ENCODE measurements around the gene BAZ1B.
"Not testable (repeated sequence)": the region's sequence is repeated elsewhere in the genome, so short reads cannot be mapped to it uniquely, and the experiment has no call there.

Gene BAZ1B, protein sequence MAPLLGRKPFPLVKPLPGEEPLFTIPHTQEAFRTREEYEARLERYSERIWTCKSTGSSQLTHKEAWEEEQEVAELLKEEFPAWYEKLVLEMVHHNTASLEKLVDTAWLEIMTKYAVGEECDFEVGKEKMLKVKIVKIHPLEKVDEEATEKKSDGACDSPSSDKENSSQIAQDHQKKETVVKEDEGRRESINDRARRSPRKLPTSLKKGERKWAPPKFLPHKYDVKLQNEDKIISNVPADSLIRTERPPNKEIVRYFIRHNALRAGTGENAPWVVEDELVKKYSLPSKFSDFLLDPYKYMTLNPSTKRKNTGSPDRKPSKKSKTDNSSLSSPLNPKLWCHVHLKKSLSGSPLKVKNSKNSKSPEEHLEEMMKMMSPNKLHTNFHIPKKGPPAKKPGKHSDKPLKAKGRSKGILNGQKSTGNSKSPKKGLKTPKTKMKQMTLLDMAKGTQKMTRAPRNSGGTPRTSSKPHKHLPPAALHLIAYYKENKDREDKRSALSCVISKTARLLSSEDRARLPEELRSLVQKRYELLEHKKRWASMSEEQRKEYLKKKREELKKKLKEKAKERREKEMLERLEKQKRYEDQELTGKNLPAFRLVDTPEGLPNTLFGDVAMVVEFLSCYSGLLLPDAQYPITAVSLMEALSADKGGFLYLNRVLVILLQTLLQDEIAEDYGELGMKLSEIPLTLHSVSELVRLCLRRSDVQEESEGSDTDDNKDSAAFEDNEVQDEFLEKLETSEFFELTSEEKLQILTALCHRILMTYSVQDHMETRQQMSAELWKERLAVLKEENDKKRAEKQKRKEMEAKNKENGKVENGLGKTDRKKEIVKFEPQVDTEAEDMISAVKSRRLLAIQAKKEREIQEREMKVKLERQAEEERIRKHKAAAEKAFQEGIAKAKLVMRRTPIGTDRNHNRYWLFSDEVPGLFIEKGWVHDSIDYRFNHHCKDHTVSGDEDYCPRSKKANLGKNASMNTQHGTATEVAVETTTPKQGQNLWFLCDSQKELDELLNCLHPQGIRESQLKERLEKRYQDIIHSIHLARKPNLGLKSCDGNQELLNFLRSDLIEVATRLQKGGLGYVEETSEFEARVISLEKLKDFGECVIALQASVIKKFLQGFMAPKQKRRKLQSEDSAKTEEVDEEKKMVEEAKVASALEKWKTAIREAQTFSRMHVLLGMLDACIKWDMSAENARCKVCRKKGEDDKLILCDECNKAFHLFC (N-terminal part only)

DNA sequence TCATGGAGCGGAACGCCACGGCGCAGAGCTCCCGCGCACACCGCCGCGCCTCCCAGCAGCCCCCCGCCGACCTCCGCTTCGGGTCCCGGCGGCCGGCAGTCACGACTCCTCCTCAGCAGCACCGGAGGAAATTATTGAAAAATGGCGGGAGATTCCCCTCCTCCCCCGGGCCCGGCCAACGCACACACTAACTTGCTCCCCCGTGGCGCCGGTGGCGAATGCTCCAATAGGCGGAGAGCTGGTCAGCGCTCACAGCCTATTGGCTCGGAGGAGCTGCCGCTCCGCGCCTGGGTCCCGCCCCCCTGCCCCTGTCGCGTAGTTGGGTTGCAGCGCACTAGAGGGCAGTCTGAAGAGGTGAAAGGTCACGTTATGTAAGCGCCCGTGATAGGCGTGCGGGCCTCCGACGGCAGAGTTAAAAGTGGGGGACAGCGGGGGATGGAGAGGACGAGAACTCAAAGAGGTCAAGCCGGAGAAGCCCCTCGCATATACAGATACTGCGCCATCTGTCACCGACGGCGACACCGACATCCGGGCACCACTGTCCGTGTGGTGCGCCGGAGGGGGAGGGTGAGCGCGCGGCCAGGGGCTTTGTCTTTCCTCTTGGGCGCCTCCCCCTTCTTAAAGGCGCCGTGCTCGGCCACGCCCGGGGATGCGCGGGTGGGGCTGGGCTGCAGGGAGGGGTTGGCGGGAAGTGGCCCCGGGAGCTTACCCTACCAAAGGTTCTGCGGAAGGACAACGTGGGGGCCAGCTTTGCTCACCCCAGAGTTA lies at the start of gene BAZ1B:
Gene BAZ1B (minus strand): TSS at position 189 of the 768 bp plus-strand sequence. CDS start 360 bp downstream, outside the sequence.
- DNase-seq (ENCODE audit: low read depth in 2 of 3, low spot score in 2 of 3): peak; percentile 77 to 95 (median 89)

DNA sequence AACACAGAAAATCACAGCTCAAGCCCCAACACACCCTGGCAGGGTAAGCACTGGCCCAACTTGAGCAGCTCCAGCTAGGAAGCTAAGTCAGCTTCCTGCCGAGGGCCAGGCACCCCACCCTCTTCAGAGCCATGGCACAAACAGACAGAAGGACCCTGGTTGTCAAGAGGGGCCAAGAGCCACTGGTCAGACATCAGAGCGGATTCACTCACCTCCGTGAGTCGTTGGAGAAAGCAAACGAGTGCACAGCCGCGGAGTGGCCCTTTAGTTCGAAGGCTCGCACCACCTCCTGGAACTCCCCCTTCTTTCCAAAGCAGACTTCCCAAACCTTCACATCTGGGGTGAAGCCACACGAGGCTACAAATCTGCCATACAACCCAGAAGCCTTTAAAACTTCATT lies 48.9 kb upstream of the BAZ1B start:
- no peak for DNase-seq (ENCODE audit: low read depth in 2 of 3, low spot score in 2 of 3)

DNA sequence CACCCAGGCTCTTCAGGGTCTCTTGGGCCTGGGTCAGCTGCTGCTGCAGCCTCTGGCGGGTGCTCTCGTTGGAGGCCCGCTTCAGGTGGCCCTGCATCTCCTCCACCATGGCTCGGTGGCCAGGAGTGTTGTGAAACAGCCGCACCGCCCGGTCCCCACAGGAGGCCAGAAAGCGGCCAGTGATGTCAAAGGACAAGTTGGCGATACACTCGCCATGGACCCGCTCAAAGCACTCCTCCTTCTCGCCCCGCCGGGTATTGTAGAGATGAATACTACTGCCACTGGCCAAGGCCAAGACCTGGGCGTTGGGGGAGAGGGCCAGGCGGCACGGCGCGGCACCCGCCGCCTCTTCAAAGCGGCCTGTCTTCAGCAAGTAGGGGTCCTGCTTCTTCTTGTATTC lies 48.4 kb upstream of the BAZ1B start:
- DNase-seq (ENCODE audit: low read depth in 2 of 3, low spot score in 2 of 3): no peak

DNA sequence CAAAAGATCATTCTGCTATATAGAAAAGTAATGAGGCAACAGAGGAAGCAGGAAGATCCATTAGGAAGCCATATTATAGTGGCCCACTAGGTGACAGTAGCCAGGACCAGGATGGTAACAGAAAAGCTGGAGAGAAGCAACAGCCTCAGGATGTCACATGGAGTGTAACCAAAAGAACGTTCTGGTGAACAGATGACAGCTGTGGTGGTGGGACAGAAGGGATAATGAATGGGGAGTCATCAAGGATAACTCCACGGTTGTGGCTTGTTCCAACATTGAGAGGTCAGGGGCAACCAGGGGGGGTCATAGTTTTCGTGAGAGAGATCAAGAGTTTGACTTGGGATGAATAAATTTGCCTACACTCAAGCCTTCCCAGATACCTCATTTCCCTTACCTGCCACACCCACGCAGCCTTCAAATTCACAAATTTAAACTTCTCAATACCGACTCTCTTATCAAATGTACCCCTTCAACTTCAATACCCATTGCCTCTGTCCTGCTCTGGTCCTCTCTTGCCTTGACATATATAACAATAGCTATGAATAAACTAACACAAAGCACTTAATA lies 47.0 kb upstream of the BAZ1B start:
- DNase-seq (ENCODE audit: low read depth in 2 of 3, low spot score in 2 of 3): no peak

DNA sequence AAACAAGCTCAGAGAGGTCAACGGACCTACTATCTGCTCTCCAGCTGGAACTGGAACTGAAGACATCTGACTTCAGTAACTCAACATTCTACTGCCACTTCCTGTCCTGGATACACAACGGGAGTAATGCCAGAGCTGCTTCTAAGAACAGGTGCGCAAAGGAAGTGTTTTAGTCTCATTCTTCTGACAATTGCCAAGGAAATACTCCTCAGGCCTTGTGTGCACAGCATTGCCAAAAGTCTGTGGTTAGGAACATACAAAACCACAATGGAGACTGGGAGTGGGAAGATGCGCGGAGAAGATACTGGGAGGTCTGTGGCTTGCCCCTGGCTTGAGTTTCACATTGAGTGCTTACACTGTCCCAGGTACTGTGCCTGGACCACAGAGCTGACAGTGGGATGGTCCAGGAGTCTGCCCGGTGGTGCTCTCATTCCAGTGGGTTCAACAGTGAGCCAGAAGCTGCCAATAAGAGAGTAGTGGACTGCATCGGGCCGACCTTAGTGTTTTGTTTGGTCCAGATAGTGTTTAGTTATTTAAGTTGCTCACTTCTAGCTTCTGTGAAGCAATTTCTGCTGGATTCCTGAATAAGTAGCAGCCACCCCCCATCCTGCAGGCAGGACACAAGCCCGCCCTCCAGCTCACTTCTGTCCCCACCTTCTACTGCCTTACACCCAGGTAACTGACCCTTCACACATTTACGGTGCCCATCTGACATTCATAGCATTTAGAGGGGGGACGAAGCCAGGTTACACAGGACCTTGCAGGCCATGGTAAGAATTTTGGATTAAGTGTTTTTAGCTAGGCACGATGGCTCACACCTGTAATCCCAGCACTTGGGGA lies 46.0 kb upstream of the BAZ1B start:
- DNase-seq (ENCODE audit: low read depth in 2 of 3, low spot score in 2 of 3): no peak

DNA sequence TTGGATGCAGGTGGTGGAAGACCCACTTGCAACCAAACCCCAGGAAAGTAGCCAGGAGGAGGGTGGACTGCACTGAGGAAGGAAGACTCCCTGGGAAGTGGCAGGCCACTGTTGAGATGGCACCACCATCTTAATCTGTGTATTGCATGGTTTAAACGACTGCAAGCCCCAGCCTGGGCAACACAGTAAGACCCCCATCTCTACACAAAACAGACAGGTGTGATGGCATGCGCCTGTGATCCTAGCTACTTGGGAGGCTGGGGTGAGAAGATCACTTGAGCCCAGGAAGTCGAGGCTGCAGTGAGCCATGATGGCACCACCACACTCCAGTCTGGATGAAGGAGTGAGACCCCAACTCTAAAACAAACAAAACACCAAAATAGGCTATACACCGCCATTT lies 45.0 kb upstream of the BAZ1B start:
- DNase-seq (ENCODE audit: low read depth in 2 of 3, low spot score in 2 of 3): no peak

DNA sequence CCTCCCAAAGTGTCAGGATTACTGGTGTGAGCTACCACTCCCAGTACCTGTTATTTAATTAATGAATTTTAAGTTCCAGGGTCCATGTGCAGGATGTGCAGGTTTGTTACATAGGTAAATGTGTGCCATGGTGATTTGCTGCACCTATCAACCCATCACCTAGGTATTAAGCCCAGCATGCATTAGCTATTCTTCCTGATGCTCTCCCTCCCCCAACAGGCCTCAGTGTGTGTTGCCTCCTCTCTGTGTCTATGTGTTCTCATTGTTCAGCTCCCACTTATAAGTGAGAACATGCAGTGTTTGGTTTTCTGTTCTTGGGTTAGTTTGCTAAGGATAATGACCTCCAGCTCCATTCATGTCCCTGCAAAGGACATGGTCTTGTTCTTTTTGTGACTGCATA lies 44.3 kb upstream of the BAZ1B start:
- not testable (repeated sequence) for DNase-seq (ENCODE audit: low read depth in 2 of 3, low spot score in 2 of 3)

DNA sequence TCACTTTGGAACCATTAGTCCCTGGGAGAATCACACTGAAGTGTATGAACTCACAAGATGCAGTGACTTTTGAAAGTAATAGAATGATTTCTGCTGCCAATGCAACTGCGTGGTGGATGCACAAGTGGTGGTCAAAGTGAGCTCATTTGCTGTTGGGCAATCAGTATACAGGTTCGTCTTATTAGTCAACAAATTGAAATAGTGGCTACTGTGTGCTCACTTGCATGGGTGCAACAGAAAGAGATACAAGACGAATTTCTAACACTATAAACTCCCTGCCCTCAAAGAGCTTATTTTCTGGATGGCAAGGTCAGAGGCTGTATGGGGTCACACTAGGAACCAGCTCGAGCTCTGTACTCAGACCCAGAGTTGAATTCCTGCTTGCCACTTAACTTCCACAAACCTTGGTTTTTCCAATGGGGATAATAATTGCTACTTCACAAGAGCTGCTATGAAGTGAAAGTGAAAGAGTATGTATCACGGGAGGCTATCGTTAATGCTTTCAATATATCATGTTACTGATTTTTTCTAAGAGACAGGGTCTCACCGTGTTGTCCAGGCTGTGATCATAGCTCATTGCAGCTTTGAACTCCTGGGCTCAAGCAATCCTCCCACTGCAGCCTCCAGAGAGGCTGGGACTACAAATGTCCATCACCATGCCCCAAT lies 43.7 kb upstream of the BAZ1B start:
- DNase-seq (ENCODE audit: low read depth in 2 of 3, low spot score in 2 of 3): no peak

DNA sequence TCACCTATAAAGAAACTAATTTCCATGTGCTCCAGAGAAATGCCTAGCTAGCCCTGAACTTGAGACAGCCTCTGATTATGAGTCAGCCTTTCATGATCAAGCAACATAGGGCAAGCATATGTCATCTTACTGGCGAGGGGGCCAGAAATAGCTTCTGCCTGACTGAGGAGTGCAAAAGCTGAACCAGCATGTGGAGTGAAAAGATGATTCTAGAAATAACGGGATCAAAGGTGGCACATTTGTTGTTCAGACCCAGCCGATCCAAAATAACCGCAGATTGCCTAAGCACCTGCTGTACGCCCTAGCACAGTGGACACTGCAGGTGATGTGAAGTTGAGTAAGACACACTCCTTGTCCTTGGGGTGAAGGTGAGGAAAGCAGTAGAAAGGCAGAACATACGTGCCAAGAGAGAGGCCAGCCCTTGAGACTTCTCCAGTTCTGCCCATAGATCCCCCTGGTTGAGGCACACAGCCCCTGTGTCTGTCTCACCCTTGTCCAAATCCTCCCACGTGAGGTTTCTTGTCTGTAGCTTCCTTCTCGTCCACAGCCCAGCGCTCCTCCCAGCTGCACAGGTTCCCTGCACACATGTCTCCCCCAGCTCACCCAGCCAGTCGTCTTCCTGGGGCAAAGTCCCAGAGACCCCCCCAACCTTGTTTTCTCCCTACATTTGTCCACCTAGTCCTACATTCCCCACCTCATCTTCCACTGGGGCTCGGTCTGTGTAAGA lies 38.2 kb upstream of the BAZ1B start:
- no peak for DNase-seq (ENCODE audit: low read depth in 2 of 3, low spot score in 2 of 3)

DNA sequence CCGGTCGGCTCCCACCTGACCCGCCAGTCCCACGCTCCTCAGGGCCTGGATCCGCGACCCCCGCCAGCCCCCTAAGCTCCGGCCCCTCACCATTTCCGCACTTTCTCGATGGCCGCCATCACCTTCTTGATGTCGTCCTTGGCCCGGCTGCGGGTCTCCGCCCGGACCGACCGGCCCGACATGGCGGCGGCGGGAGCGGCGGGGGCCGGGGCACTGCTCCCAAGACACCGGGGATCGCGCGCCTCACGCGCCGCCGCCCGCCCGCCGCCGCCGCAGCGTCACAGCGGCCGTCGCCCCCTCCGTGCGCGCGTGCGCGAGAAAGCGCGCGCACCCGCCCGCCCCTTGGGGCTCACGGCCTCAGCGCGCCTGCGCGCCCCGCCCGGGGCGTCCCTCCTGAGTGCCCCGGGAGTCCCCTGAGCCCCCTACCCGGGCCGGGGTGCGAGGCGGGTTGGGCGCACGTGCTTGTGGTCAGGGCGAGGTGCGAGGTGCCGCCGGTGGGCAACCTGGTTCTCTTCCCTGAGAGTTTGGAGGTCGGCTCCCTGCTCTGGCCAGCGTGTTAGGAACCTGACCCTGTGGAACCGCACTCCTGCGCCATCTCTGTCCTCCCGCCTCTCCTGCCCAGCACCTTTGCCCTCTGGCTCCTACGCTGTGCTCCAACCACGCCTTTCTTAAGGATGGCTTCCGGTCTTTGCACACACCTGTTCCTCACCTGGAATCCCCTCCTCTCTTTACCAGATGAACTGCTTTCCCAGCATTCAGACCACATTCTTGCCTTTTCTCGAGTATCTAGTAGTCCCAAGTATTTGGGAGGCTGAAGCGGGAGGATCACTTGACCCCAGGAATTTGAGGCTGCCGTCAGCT lies 35.5 kb upstream of the BAZ1B start, which contains the start of gene BCL7B:
Gene BCL7B (minus strand): TSS at position 294 of the 861 bp plus-strand sequence. CDS start 112 bp downstream, at position 182.
- peak; percentile 50 to 75 (median 68) for DNase-seq (ENCODE audit: low read depth in 2 of 3, low spot score in 2 of 3)

DNA sequence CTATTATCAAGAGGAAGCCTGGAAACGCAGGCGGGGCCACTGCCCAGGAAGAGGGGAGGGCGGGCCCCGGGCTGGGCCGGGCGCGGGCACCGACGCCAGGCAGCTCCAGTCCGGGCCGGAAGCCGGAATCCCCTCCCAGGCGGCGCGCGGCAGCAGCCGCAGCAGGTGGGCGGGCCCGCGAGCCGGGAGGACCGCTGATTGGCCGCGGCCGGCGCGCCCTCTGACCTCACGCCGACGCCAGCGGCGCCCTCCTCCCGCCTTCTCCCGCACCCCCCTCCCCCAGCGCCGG lies 35.0 kb upstream of the BAZ1B start:
- peak; percentile 70 to 93 (median 73) for DNase-seq (ENCODE audit: low read depth in 2 of 3, low spot score in 2 of 3)

DNA sequence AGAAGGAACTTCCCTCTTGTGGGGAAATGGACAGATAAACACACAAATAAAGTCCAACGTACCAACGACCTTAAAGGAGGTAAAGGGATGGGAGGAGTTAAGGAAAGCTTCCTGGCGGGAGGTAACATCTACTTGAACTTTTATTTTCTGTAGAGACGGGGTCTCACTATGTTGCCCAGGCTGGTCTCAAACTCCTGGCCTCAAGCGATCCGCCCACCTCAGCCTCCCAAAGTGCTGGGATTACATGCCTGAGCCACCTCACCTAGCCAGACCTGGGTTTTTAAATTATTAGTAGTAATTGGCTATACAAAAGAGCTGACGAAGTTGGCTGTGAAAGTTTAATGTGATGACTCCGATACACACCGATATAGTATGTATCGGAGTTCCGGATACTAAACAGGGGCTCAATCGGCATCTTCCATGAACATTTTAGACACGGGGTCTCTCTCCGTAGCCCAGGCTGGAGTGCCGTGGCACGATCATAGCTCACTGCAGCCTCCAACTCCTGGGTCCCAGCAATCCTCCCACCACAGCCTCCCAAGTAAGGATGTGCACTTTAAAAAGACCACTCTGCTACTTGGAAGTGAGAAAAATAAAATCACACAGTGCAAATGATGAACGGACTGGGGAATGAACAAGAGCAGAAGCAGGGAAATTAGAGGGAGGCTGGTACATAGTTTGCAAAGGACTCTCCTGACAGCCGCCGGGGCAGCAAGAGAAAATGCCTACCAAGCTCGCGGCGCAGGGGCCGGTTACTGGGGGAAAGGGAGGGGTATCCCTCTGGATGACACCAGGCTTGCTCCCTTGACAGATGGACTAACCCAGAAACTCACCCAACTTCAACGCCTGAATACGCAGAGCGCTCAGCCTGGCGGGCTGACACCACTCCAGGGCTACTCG lies 34.4 kb upstream of the BAZ1B start:
- no peak for DNase-seq (ENCODE audit: low read depth in 2 of 3, low spot score in 2 of 3)

DNA sequence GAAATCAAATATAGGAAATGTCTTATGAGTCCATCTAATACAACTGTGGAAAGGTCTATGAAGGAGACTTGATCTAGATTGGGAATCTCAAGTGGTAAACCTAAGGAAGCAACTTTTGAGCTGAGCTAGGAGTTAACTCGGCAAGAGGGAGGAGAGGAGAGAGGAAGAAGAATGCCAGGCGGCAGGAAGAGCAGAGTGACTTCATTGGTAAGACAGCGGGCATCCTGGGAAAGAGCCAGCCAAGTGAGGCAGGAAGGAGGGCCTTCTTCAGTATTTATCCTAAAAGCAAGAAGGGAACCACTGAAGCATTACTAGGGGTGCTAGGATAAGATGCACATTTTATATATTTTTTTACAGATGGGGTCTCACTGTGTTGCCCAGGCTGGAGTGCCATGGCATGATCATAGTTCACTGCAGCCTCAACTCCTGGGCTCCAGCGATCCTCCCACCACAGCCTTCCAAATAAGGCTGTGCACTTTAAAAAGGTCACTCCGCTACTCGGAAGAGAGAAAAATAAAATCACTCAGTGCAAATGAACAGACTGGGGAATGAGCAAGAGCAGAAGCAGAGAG lies 33.4 kb upstream of the BAZ1B start:
- DNase-seq (ENCODE audit: low read depth in 2 of 3, low spot score in 2 of 3): no peak

DNA sequence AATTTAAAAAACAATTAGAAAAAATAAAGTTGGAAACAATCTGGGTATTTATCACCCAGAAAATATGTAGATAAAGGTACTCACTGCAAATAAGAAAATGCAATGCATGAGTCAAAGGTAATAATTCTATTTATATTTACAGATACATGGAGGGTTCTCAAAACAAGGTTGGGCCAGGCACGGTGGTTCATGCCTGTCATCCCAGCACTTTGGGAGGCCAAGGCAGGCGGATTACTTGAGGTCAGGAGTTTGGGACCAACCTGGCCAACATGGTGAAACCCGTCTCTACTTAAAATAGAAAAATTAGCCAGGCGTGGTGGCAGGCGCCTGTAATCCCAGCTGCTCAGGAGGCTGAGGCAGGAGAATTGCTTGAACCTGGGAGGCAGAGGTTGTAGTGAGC lies 28.0 kb upstream of the BAZ1B start:
- DNase-seq (ENCODE audit: low read depth in 2 of 3, low spot score in 2 of 3): not testable (repeated sequence)

DNA sequence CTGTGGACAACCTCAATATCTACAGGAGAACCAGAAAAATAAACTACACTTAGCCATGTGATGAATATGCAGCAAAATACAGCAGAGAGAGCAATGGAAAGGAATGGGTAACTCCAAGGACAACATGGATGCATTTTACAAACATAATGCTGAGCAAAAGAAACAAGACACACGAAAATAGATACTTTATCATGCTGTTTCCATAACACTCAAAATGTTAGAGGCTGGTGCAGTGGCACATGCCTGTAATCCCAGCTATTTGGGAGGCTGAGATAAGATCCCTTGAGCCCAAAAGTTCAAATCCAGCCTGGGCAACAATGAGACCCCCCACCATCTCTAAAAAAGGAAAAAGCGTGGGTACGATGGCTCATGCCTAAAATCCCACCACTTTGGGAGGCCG lies 27.1 kb upstream of the BAZ1B start:
- DNase-seq (ENCODE audit: low read depth in 2 of 3, low spot score in 2 of 3): no peak

DNA sequence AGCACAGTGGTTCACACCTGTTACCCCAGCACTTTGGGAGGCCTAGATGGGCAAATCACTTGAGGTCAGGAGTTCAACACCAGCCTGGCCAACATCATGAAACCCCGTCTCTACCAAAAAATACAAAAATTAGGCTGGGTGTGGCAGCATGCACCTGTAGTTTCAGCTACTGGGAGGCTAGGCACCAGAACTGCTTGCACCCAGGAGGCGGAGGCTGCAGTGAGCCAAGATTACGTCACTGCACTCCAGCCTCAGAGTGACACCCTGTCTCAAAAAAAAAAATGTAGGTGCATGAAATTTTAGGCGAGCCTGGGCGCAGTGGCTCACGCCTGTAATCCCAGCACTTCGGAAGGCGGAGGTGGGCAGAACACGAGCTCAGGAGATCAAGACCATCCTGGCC lies 25.7 kb upstream of the BAZ1B start:
- DNase-seq (ENCODE audit: low read depth in 2 of 3, low spot score in 2 of 3): no peak
